Activated CD4-positive, alpha-beta T cell treated with anti-CD3 and anti-CD28 coated beads for 1 hour (primary cell): Measurements from ENCODE around the gene HCFC2.

Source experiments
- DNase-seq: peaks from one replicate; pipeline ENCODE4 v3.0.0-alpha.2; 2020

Gene HCFC2

DNA sequence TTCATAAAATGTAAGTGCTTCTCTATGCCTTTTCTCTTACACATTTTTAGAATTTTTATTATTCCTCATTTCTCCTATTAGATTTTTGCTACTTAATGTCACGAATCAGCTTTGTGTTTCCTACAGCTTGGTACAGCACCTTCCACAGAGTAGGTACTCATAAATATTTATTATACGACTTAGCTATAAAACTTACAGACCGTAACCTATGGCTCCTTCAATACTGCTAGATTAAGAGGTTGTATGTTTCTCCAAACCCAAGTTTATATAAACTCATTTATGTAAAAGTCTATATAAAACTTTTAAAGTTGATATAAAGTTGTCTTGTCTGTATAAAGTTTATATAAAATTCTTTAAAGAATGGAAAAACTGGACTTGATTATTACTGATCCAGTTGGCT lies 62.2 kb downstream of the HCFC2 start:
- DNase-seq = no peak

DNA sequence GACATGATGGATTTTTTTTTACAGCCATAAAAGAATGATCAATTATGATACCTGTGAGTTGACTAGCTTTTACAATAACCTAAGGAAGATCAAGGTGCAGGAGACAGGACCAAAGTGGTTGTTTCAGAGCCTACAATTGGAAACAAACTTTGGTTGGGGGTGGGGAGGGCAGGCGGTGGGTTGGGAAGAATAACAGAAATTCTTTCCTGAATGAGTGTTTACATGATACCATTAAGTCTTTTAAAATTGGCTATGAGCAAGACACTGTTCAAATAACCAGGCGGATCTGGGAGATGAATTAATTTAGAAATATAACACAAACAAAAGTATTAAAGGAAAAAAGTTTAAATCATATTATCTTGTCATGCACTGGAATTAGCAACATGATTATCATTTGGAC lies 66.4 kb downstream of the HCFC2 start:
- DNase-seq = no peak

DNA sequence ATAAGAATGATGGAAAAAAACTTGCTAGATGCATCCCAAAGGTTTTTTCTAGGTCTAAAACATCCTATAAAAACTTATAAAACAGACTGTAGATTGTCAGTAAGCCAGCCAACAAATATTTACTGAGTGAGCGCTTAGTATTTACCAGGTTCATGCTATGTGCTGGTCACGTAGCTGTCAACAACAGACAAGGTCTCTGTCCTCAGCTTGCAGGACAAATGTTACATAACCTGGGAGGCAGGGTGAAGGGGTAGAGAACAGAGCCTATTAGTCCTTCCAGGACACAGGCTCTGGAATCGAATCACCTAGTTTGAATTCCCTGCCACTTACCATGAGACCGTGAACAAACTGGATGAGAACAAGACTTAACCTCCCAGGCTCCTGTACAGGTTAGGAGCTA lies 67.3 kb downstream of the HCFC2 start:
- no peak for DNase-seq

DNA sequence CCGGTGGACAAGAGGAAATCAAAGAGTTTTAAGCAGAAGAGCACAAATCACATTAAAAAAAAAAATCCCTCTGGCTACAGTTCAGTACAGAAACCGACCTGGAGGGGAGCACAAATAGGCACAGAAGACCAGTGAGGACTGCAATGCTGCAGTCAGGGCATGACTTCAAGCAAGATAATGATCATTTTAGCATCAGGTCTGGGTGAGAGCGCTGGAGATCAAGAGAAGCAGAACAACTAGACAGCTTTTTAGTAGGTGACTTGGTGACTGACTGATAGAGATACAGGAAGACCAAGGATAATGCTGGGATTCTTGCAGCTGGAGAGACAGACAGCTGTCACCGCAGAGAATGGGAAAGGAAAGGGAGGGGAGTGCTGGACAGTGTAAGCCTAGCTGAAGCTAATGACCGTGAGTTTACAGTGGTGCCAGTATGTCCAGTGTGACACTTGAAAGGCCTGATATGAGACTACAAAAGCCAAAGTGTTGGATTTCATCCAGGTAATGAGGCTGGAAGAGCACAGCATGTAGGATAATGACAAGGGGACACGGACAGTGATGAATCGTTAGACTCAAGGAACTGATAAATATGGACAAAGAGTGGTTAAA lies 68.1 kb downstream of the HCFC2 start:
- DNase-seq = no peak

DNA sequence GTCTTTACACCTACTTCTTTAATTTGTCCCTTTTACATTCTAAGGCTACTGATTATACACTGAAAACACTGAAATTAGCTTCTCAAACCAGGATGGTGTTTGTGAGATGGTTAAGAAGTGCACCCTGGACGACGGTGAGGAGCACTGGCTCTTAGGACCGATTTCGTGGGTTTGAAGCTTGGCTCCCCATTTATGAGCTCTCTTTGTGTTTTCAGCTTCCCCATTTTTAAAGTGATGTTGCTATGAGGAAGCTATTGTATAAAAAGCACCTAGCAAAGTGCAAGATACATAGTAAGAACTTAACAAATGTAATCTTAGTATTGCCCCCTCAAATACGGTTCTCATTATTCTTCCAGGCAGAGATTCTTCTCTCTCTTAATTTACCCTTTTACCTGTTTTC lies 69.0 kb downstream of the HCFC2 start:
- no peak for DNase-seq

DNA sequence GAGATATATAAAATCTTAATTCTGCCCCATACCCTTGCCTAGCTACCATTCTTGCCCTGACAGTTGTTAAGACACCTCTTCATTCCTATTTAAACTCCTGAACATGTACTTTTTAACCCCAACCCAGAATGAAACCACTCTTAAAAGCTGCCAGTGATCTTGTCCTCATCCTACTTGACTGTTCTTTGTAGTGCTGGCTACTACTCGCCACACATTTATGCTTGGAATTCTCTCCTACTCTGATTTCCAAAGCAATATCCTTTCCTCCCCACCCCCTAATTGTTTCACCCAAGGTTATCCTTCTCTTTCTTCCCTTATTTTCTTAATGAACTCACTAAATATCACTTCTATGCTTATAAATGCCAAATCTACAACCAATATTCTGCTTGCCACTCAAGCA lies 69.5 kb downstream of the HCFC2 start:
- DNase-seq = no peak

DNA sequence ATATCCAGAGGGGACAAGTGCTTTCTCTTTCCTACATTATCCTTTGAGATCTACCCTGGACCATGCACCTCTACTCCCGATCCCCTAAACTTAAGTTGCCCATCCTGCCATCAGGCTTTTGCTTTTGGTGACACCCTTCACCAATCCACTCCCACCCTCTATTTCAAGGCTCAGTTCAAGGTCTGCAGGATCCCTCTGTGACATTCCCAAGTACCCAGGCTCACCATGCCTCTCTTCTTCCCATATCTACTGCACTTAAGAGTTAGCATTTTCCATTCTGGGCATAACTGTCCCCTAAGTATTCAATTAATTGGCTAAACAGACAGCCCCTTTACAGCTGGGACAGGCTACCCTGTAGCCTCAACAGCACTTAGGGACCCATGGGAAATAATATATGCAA lies 70.6 kb downstream of the HCFC2 start:
- DNase-seq = no peak

DNA sequence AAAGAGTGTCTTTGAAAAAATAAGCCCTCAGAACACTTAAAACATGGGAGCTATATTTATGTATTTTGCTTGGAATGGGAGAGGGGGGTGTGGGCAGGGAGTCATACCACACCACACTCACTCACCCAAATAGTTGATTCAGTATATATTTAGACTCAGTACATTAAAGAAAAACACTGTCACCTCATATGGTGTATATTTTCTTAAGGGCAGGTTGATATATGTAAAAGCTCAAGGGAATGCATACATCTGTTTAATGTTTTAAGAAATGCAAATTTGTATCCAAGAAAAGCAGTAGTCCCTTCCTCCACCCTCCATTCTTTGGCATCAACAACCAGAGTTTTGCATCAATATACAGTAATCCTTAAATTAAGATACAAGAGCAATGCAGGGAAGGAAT lies 72.2 kb downstream of the HCFC2 start:
- no peak for DNase-seq

DNA sequence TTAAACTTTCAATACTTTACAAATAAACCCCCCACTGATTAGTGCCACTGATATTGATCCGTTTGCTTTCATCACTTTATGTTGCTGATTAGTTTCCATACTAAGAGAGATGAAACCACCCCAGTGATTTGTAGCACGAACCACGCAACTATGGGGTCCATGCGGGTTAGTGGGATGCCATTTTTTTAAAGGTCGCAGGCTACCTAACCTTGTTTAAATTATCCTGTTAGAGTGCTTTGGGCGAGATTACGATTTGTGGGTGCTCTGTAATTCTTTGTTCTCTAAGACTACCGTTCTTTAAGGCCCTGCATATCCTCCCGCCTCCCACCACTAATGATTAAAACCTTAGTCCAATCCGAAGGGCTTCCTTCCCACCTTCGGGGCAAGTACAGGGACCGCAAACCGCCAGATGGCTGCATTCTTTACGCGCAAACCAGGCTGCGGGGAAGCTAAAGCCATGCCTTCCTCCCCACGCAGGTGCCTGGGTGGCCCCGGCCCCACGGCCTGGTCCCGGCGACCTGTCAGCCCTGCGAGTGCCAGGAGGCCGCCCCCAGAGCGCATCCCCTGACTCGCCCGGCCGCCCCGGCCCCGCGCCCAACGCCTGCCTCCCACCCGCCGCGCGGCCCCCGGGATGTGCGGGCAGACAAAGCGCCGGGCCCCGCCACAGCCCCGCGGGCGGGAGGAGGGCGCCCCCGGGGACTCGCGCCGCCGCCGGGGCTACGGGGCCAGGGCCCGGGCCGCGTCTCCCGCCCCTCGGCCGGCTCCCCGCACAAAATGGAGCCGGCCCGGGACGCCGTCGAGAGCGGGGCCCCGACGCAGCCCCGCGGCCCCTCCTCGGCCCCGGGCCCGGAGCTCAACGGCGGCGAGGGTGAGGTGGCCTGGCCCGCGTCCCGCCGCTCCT lies 72.9 kb downstream of the HCFC2 start:
- DNase-seq = peak; percentile 25

DNA sequence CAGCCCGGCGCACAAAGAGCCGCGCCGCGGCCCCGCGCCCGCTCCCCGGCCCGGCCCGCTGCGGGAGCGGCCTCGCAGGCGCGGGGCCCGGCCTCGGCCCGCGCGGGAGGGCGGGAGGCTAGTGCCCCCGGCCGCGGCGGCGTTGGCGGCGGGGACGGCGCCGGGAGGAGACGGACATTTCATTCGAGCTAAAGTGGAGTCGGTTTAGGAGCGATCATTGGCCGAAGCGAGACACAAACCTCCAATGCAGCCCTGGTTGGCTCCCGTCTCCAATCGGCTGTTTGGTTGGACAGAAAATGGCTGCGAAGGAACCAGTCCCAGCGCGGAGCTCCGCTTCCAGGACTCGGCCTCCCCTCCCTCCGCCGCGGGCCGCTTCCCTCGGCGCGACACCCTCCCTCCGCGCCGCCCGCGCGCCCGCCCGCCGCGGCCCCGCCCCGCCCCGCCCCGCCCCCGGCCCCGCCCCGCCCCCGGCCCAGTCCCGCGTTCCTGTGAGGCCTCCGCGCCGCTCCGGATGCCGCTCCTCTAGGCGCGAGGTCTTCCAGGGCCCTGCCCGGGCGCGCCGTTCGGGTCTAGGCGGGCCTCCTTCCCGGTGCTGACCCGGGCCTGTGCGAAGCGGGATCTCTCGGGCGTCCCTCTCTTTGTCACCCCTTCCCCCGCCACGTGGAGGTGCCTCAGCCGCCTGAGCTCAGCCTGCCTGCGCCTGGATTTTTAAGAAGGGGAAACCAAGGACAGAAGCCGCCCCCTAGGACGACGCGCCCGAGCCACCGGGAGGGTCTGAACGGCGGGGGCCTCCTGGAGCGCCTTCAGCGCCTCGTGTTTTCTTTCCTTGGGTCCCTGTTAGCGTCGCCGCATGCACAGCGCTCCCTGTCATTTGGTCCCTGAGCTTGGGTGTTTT lies 73.8 kb downstream of the HCFC2 start, which contains the start of gene NFYB:
Gene NFYB, minus strand, starts transcription at position 309 of the 895 bp plus-strand sequence. CDS start 2,757 bp downstream, outside the sequence.
- peak; percentile 87 for DNase-seq

DNA sequence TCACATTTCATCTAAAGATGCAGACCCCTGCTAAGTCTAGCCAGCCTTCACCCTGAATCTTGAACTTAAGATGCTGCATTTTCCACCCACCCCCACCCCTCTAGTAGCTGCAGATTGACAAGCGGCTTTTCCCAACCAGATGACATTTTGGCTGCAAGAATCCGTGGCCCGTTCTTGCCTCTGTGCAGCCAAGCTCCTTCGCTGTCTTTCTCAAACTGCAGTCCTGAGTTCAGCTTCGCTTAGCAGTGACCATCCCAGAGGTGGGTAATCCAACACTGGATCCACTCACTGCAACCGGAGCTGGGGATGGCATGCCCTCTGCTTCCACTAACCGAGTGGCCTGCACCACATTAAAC lies 74.4 kb downstream of the HCFC2 start:
- no peak for DNase-seq

DNA sequence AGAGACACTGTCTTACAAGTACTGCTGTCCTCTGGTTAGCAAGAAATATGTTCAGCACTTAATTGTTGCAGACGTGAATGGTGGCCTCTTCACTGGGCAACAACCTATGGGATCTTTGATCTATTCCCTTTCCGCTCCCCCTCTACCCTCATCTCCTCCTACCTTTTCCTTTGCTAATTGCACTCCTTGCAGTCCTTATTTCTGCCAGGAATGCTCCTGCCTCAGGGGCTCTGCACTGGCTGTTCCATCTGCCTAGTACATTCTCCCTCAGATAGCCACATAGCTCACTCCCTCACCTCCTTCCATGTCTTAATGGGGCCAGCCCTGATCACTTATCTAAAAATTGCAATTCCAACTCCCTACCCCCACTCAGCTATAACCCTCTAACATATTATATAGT lies 78.2 kb downstream of the HCFC2 start:
- DNase-seq = no peak

DNA sequence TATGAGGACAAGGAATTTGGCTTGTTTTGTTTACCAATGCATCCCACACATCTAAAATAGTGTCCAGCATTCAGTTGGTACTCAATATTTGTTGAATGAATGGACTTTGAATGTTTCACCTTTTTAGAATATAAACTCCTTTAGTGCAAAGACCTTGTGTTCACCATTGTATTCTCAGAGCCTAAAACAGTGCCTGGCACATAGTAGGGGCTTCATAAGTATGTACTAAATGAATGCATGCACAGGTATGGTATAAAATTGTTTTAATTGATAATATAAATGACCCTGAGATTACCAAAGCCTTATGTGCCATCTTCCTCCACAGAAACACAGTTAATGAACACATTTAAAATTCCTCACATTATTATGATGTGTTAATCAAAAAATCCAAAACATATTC lies 78.7 kb downstream of the HCFC2 start:
- no peak for DNase-seq

DNA sequence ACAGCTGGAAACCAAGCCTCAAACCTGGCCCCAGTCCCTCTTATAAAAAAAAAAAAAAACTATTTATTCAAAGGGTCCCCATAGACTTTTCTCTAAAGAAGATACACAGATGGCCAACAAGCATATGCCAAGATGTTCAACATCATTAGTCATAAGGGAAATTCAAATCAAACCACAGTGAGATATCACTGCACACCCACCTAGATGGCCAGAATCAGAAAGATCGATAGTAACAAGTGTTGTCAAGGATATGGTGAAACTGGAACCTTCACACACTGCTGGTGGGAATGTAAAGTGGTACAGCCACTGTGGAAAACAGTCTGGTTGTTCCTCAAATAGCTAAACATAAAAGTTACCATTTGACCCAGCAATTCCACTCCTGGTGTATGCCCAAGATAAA lies 79.6 kb downstream of the HCFC2 start:
- DNase-seq = no peak

DNA sequence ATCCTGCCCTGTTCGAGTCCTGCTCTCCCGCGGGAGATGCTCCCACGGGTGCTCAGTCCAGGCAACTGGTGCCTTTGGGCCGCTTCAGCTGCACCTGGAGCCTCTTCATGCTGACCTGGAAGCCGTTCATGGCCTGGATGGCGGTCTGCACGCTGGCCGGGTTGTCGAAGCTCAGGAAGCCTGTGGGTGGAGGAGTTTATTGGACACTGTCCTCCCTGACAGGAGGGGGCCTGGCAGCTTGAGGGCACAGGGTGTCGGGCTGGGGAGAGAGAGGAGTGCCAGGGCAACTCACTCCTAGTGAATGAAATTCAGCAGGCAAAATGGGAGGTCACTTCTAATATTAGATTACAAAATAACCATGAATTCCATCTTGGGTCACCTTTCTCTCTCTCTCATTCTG lies 83.0 kb downstream of the HCFC2 start:
- no peak for DNase-seq

DNA sequence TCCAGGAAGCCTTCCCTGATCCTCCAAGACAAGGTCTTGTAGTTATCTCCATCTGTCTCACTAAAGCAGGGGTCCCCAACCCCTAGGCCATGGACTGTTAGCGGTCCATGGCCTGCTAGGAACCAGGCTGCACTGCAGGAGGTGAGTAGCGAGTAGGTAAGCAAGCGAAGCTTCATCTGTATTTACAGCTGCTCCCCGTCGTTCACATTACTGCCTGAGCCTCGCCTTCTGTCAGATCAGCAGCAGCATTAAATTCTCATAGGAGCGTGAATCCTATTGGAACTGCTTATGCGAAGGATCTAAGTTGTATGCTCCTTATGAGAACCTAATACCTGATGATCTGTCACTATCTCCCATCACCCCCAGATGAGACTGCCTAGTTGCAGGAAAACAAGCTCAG lies 86.1 kb downstream of the HCFC2 start:
- no peak for DNase-seq

DNA sequence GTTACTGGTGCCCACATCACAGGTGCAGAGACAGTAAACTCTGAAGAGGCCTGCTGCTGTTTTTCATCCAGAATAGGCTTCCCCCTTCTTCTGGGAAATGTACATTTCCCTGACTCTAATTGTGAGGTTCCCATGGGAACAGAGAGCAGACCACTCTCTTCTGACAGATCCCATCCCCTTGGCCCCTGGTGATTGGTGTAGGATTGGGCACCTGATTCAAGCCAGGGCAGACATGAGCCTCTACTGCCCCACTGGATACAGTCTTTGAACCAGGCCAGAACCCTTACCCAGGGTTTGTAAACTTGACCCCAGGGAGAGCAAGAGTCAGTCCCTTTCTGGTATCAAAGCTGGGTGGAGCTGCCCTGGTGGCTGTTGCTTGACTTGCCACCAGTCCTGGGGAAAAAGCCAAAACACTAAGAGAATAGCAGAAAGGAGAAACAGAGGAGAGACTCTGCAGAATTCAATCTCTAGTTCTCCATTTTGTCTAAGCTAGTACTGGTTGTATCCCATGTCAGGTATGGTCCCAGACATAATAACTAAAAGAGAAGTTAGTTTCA lies 88.4 kb downstream of the HCFC2 start:
- no peak for DNase-seq

DNA sequence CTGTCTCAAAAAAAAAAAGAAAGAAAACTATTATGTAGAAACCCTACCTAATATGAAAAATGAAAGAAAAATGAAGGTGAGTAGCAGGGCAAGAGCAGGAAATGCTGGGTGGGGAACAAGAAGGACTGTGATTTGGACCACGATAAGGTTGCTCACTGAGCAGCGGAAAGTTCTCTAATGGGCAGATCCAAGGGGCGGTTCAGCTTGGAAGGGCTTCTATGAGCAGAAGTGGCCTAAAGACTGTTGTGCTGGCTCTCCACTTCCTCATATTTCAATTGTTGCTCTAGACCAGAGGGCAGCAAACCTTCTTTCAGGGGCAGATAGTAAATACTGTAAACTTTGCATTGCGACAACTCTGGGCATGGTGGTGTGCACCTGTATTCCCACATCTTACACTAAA lies 90.0 kb downstream of the HCFC2 start:
- DNase-seq = no peak

DNA sequence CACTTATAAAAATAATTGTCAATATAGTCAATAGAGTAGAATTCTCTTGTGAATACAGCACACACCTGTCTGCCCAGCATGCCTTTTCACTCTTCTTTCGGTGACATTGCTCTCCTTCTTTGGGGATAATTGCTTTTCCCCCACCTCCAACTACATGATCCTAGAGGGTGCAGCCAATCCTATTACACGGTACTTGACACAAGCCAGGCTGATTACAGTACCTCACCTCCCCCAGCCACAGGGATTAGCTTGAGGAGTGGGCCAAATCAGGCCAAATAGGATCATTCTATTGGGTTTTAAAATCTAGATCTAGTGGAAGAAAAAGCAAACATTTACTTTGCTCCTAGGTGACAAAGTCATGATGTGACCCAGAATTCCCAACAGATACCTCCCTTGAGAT lies 90.5 kb downstream of the HCFC2 start:
- DNase-seq = no peak
